ENCODE measurements around the gene PRRG4.
"Not testable (repeated sequence)": the region's sequence is repeated elsewhere in the genome, so short reads cannot be mapped to it uniquely, and the experiment has no call there.

The PRRG4 gene

GRCh38 chr11:32861850-32862577 is 32.3 kb downstream of the PRRG4 start:
- H3K27ac ChIP-seq, result no peak overlapping the region
- TF ChIP-seq CTCF (conservative IDR thresholded peaks at IDR 0.05), result no peak
- TF ChIP-seq ZFX (IDR thresholded peaks at IDR 0.05), result no peak

GRCh38 chr11:32864555-32864954 is 34.8 kb downstream of the PRRG4 start:
- no peak overlapping the region for H3K27ac ChIP-seq
- TF ChIP-seq ZFX (IDR thresholded peaks at IDR 0.05) (no peak), CTCF (conservative IDR thresholded peaks at IDR 0.05) (no peak)

- H3K27ac ChIP-seq, result not testable (repeated sequence)
Measured at GRCh38 chr11:32868752-32869151, 39.0 kb downstream of the PRRG4 start.

GRCh38 chr11:32870676-32871075 is 40.9 kb downstream of the PRRG4 start:
- TF ChIP-seq CTCF (conservative IDR thresholded peaks at IDR 0.05) (no peak; the same call in 1 of the 2 replicates), ZFX (IDR thresholded peaks at IDR 0.05) (no peak)
- no peak overlapping the region for H3K27ac ChIP-seq

GRCh38 chr11:32874132-32874531 is 44.4 kb downstream of the PRRG4 start:
- H3K27ac ChIP-seq, result no peak overlapping the region
- TF ChIP-seq CTCF (conservative IDR thresholded peaks at IDR 0.05), result no peak

- TF ChIP-seq CTCF (conservative IDR thresholded peaks at IDR 0.05), result no peak
- TF ChIP-seq ZFX (IDR thresholded peaks at IDR 0.05), result no peak
Measured at GRCh38 chr11:32881286-32881685, 51.6 kb downstream of the PRRG4 start.

GRCh38 chr11:32883421-32883820 is 53.7 kb downstream of the PRRG4 start:
- H3K27ac ChIP-seq, result no peak overlapping the region
- TF ChIP-seq CTCF (conservative IDR thresholded peaks at IDR 0.05) (no peak), ZFX (IDR thresholded peaks at IDR 0.05) (no peak)

More at GRCh38 chr11:32881286-32881685, 51.6 kb downstream of the PRRG4 start:
- H3K27ac ChIP-seq, result no peak overlapping the region

GRCh38 chr11:32884023-32884422 is 54.3 kb downstream of the PRRG4 start:
- H3K27ac ChIP-seq, result no peak overlapping the region
- no peak for TF ChIP-seq CTCF (conservative IDR thresholded peaks at IDR 0.05)
- no peak for TF ChIP-seq ZFX (IDR thresholded peaks at IDR 0.05)

Measured in C4-2B (cell line).